ENCODE results near the gene RBM38. TPM values are rescaled to one million over a fixed set of nuclear protein-coding genes. Genes with fewer than 3 reads are reported as not detected.

Gene RBM38
- total RNA-seq, 2 experiments from 2014 or later, result 60.3 to 63.1 TPM

DNA sequence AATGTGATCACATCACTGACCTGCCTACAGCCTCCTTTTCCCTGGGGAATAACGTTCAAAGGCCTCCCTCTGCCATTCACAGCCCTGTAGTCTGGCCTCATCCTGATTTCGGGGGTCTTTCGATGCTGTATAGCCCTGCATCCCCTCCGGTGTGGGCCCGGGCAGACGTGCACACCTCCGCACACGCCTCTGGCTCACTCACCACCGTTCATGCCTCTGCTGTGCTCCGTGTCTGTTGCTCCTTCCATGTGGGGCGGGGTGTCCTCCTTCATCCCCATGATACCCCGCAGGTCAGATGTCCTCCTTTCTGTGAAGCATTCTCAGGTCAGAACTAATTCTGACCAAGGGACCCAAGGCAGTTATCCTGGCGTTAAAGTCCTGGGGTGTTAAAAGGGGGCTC, 13.8 kb upstream of the RBM38 start:
- Mint-ChIP-seq H3K36me3 (ENCODE audit: low read depth) (peaks cover 29% of the 10 kb centered on the region), H3K27me3 (ENCODE audit: low read depth) (no peaks in the 10 kb centered on the region), H3K9me3 (no peaks in the 10 kb centered on the region), H3K4me3 (no peak overlapping the region), H3K27ac (no peak overlapping the region), H3K4me1 (ENCODE audit: low read depth) (peaks cover 31% of the 10 kb centered on the region)
- intact Hi-C loops (cut with micrococcal nuclease), result no loop called here
- CTCF ChIA-PET, result interaction anchor here (1.4 kb wide), 1 partner anchor 119 kb away, joined by 3 read pairs; no protein-coding TSS in a partner anchor
- no peak for DNase-seq

DNA sequence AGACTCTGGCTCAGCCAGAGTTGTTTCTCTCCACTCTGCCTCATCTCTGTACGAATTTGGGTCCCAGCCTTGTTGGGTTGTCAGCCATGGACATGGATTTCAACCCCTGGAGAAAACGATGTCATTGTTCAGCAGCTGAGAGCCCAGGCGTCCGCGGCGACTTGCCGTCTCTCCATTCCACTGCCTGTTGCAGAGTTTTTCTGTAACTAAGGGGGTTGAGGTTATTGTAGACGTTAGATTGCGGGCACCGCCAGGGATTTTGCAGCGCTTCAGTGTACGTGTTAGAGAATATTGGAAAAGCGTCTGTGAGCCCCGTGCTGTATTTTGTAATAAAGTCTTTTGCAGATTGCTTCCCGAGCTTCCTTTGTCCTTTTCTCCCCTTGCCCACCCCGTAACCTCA, 13.1 kb upstream of the RBM38 start:
- Mint-ChIP-seq H3K4me1 (ENCODE audit: low read depth) (peaks cover 35% of the 10 kb centered on the region), H3K9me3 (no peaks in the 10 kb centered on the region), H3K36me3 (ENCODE audit: low read depth) (peaks cover 29% of the 10 kb centered on the region), H3K27me3 (ENCODE audit: low read depth) (no peaks in the 10 kb centered on the region), H3K4me3 (no peak overlapping the region), H3K27ac (no peak overlapping the region)
- CTCF ChIA-PET, result interaction anchor here (0.6 to 0.7 kb wide), 2 partner anchors 57 to 117 kb away, joined by 3 read pairs; no protein-coding TSS in a partner anchor
- intact Hi-C loops (cut with micrococcal nuclease), result no loop called here
- no peak for DNase-seq

DNA sequence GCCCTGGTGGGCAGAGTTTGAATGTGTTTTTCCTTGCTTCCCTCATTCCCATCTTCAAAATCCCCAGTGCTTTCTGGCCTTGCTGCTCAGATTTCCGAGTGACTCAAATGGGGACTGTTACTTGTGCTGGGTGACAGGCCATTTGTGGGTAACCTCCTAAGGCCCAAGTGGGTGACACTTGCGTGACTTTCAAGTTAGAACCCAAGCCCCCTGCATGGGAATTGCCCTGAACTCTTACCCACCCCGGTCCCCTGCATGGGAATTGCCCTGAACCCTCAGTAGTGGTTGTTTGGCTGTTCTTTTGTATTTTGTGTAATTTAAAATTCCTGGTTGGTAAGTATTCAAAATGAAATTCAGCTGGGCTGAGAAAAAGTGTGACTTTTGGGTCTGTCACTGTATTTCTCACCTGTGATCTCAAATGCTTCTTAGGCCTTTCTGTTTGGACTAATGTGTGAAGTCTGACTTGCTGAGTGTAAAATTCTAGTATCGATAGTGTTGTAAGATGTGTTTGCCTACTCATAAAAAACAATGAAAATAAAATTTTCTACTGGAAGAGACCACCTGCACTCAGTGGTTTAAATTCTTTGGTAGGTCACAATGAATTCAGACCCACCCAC, 12.4 kb upstream of the RBM38 start:
- H3K36me3 Mint-ChIP-seq (ENCODE audit: low read depth), result peaks cover 23% of the 10 kb centered on the region
- peaks cover 28% of the 10 kb centered on the region for H3K4me1 Mint-ChIP-seq (ENCODE audit: low read depth)
- CTCF ChIA-PET, result interaction anchor here (0.9 to 3.7 kb wide), 4 partner anchors 11 to 120 kb away, joined by 3 to 33 read pairs (median 22); partner anchors contain the start of gene RBM38
- no peak for DNase-seq
- no peak overlapping the region for H3K4me3 Mint-ChIP-seq
- no peaks in the 10 kb centered on the region for H3K9me3 Mint-ChIP-seq
- intact Hi-C loops (cut with micrococcal nuclease), result no loop called here
- peak overlapping the region; percentile 19 for H3K27ac Mint-ChIP-seq
- H3K27me3 Mint-ChIP-seq (ENCODE audit: low read depth), result no peaks in the 10 kb centered on the region

DNA sequence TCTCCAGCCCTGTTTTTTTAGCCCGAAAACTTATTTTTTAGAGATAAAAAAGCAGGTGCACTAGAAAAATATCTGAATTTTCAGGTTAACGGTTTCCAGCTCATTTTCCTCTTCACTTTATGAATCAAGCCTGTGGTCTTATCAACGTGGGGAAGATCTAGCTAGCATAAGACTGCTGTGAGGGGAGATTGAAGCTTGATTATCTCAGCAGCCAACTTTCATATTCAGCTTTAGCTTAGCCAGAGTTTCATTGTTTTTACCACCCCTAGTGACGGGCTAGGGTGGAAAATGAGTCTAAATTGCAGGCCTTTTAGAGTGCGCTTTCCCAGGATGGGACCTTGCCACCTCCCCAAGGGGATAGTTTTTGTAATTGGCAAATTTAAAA, 11.9 kb upstream of the RBM38 start:
- Mint-ChIP-seq H3K36me3 (ENCODE audit: low read depth) (peaks cover 20% of the 10 kb centered on the region), H3K4me1 (ENCODE audit: low read depth) (peaks cover 23% of the 10 kb centered on the region), H3K9me3 (no peaks in the 10 kb centered on the region), H3K27ac (peak overlapping the region; percentile 19), H3K27me3 (ENCODE audit: low read depth) (no peaks in the 10 kb centered on the region), H3K4me3 (no peak overlapping the region)
- CTCF ChIA-PET, result interaction anchor here (0.9 to 3.7 kb wide), 6 partner anchors 10 to 123 kb away, joined by 3 to 33 read pairs (median 12); partner anchors contain the start of gene RBM38
- no peak for DNase-seq
- intact Hi-C loops (cut with micrococcal nuclease), result no loop called here

DNA sequence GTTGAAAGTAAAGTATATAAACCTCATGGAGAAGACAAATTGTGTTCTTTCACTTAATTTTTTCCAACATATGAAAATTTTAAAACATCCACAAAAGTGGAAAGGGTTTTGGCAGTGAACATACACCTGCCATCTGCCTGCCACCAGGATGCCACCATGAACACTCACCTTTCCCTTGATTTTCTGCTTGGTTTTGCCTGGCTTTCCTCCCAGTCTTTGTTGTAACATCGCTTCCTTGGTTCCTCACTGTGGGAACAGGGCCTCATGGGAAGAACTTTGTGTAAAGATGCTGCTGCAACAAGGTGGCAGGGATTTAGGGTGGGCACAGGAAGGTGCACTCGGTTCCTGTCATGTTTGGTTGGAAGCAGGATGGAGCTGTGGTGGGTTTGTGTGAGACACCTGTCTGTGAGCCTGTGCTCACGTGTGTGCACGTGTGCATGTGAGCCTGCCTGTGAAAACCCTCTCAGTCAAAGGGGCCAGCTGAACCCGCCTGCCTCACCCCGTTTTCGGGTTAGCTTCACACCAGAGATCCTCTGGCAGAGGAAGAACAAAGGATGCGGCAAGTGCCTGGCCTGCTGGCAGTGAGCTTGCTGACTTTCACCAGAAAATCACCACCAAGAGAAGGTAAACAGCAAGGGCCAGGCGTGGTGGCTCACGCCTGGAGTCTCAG, 11.0 kb upstream of the RBM38 start:
- Mint-ChIP-seq H3K27me3 (ENCODE audit: low read depth) (no peaks in the 10 kb centered on the region), H3K4me3 (no peak overlapping the region), H3K27ac (no peak overlapping the region), H3K4me1 (ENCODE audit: low read depth) (peaks cover 17% of the 10 kb centered on the region), H3K9me3 (no peaks in the 10 kb centered on the region), H3K36me3 (ENCODE audit: low read depth) (peaks cover 15% of the 10 kb centered on the region)
- intact Hi-C loops (cut with micrococcal nuclease), result loop anchor here (2.0 kb wide), 1 partner anchor 215 kb away; no protein-coding TSS in a partner anchor
- CTCF ChIA-PET, result interaction anchor here (0.8 to 3.7 kb wide), 8 partner anchors 9 to 122 kb away, joined by 3 to 33 read pairs (median 6); partner anchors contain the start of gene RBM38
- DNase-seq, result no peak

DNA sequence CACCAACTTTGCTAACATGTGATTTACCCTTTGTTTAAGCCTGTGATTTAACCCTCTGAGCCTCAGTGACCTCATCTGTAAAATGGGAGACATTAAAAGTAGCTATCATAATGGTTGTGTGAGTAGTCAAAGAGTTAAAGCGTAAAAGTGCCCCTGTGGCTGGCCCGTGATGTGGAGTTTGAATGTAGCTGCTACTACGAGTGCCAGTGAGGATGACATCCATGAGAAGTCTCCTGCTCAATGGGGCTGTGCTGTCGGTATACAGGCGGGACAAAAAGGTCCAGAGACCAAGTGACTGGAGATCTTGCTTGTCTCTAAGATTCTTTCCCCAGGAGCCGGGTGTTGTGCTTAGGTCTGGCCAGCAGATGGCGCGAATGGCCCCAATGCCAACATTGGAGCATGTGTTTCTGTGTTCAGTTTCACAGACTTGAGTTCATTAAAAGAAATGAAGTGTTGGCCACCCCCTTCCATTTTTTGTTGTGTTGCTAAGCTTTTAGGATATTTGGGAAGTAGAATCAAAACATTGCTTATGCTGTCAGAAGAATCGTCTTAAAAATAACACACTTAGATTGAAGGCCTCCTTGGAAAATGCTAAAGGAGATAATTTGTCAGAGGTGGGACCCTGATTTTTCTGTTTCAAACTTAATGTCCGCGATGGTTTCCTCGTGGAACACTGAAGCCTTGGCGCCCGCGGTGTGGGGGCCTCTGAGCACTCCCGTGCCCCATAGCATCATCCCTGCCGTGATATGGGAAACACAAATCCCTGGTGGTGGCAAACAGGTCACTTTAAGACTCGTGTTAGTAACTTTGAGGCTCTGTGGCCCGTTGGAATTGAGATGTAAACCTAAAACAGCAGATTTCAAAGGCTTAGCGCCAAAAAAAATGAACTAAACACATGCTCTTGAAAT, 9.3 kb upstream of the RBM38 start:
- peaks cover 17% of the 10 kb centered on the region for H3K4me1 Mint-ChIP-seq (ENCODE audit: low read depth)
- peak overlapping the region; percentile 53 for H3K27ac Mint-ChIP-seq
- CTCF ChIA-PET, result interaction anchor here (0.6 to 3.7 kb wide), 18 partner anchors 8 to 191 kb away, joined by 3 to 33 read pairs (median 4); partner anchors contain the start of gene RBM38
- peak; percentile 94 for DNase-seq
- H3K27me3 Mint-ChIP-seq (ENCODE audit: low read depth), result no peaks in the 10 kb centered on the region
- no peaks in the 10 kb centered on the region for H3K9me3 Mint-ChIP-seq
- peaks cover 8% of the 10 kb centered on the region for H3K36me3 Mint-ChIP-seq (ENCODE audit: low read depth)
- no peak overlapping the region for H3K4me3 Mint-ChIP-seq
- intact Hi-C loops (cut with micrococcal nuclease), result loop anchor here (1.0 to 2.0 kb wide), 3 partner anchors 53 to 213 kb away; no protein-coding TSS in a partner anchor

DNA sequence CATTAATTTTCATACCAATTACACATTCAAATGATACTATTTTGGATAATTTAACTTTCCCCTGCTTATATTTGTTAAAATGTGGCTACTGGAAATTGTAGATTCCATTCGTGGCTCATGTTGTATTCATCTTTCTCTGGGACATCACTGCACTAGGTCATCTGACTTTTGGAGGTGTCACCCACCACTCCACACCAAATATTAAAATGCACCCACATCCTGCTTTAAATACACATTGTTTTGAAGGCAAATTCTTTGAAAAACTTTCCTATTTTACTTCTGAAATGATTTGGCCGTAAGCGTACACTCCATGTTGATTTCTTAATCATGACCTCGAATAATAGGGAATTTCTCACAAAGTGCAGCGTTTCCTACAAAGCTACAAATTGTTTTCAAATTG, 8.7 kb upstream of the RBM38 start:
- Mint-ChIP-seq H3K36me3 (ENCODE audit: low read depth) (peaks cover 1% of the 10 kb centered on the region), H3K27me3 (ENCODE audit: low read depth) (no peaks in the 10 kb centered on the region)
- intact Hi-C loops (cut with micrococcal nuclease), result loop anchor here (1.0 kb wide), 1 partner anchor 53 kb away; no protein-coding TSS in a partner anchor

DNA sequence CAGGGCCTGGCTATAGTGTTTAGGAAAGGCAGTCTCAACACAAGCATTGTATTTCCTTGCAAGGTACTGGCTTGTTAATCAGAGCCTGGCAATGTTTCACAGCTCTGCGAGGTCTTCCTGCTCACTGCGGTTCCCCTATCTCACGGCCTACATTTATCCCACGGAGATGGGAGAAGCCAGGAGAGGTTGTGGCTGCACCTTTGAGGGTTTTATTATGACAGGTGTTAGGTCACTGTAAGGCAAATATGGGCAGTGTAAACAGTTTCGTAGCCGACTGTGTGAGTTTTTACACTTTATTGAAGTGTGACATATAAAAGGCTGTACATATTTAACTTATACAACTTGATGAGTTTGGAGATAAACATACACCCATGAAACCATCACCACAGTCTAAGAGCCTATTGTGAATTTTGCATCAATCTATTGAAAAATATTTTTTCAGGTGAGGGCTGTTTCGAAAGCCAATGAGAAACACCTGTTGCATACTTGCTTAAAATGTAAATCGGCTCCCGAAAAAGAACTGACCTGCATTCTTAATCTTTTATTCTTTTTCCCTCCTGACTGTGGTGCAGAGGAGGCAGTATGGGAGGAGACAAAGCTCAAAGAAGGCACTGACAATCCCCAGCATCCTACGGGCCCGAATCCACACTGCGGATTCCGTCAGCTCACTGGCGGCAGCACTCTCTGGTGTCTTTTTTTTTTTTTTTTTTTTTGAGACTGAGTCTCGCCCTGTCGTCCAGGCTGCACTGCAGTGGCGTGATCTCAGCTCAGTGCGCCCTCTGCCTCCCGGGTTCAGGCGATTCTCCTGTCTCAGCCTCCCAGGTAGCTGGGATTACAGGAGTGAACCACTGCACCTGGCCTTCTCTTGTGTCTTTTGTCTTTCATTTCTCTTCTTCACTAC, 7.5 kb upstream of the RBM38 start:
- DNase-seq, result no peak
- intact Hi-C loops (cut with micrococcal nuclease), result no loop called here
- CTCF ChIA-PET, result interaction anchor here (1.0 to 2.6 kb wide), 4 partner anchors 14 to 291 kb away, joined by 3 to 13 read pairs (median 6); no protein-coding TSS in a partner anchor
- Mint-ChIP-seq H3K27me3 (ENCODE audit: low read depth) (no peaks in the 10 kb centered on the region), H3K4me1 (ENCODE audit: low read depth) (peaks cover 16% of the 10 kb centered on the region), H3K9me3 (no peaks in the 10 kb centered on the region), H3K4me3 (no peak overlapping the region), H3K36me3 (ENCODE audit: low read depth) (peaks cover 1% of the 10 kb centered on the region), H3K27ac (no peak overlapping the region)

More for the DNA sequence above, 8.7 kb upstream of the RBM38 start:
- Mint-ChIP-seq H3K4me1 (ENCODE audit: low read depth) (peaks cover 17% of the 10 kb centered on the region), H3K9me3 (no peaks in the 10 kb centered on the region), H3K27ac (no peak overlapping the region), H3K4me3 (no peak overlapping the region)
- no peak for DNase-seq
- CTCF ChIA-PET, result interaction anchor here (0.7 to 3.7 kb wide), 14 partner anchors 8 to 116 kb away, joined by 3 to 33 read pairs (median 4); no protein-coding TSS in a partner anchor

DNA sequence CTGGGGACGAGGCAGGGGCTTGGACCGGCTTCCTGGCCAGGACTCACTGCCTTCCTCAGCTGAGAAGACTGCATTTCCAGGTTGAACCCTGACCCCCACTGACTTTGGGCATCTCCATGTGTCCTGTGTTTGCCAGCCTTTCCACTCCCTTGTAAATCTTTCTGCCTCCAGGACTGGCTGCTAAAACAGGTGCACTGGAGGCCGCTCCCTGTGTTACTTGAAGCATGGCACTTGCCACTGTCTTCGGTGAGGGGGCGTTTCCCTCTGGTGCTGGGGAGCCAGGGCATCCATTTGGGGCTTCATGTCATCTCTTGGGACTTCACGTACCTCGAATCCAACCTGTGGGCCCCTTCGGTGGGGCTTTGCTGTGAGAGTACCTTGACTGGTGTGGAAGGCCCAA, 6.7 kb upstream of the RBM38 start:
- intact Hi-C loops (cut with micrococcal nuclease), result no loop called here
- Mint-ChIP-seq H3K36me3 (ENCODE audit: low read depth) (peaks cover 1% of the 10 kb centered on the region), H3K4me1 (ENCODE audit: low read depth) (peaks cover 16% of the 10 kb centered on the region), H3K4me3 (no peak overlapping the region), H3K9me3 (no peaks in the 10 kb centered on the region), H3K27ac (no peak overlapping the region), H3K27me3 (ENCODE audit: low read depth) (no peaks in the 10 kb centered on the region)
- DNase-seq, result no peak
- CTCF ChIA-PET, result interaction anchor here (1.5 to 1.7 kb wide), 2 partner anchors 112 to 114 kb away, joined by 4 to 8 read pairs; no protein-coding TSS in a partner anchor

DNA sequence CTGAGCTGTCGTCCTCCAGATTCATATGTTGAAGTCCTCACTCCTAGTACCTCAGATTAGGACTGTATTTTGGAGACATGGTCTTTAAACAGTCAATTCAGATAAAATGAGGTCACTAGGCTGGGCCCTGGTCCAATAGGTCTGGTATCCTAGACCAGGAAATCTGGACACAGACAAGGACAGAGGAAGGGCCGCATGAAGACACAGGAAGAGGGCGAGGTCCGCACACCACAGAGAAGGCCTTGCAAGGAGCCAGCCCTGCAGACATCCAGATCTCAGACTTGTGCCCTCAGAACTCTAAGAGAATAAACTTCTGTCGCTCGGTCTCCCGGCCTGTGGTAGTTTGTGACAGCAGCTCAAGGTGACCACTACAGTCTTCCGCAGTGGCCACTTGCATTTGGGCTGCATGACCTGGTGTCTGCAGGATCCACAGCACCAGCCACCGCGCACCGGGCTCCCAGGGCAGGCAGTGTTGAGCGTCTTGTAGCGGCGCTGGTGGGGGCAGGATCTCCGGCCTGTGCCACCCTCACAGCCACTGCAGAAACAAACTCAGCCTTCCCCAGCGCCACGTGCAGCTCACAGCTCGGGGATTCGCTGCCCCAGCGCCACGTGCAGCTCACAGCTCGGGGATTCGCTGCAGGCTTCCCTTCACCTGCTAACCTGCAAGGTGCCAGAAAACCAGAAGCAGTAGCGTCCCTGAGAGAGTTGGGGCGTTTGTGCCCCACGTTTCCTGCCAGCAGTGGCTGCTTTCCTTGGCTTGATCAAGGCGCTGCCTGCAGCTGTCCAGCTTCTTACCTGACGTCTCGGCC, 6.0 kb upstream of the RBM38 start:
- H3K4me3 Mint-ChIP-seq, result no peak overlapping the region
- H3K36me3 Mint-ChIP-seq (ENCODE audit: low read depth), result peaks cover 1% of the 10 kb centered on the region
- CTCF ChIA-PET, result interaction anchor here (1.5 kb wide), 1 partner anchor 113 kb away, joined by 4 read pairs; no protein-coding TSS in a partner anchor
- H3K27ac Mint-ChIP-seq, result no peak overlapping the region
- DNase-seq, result no peak
- H3K27me3 Mint-ChIP-seq (ENCODE audit: low read depth), result no peaks in the 10 kb centered on the region
- H3K4me1 Mint-ChIP-seq (ENCODE audit: low read depth), result peaks cover 21% of the 10 kb centered on the region
- intact Hi-C loops (cut with micrococcal nuclease), result no loop called here
- H3K9me3 Mint-ChIP-seq, result no peaks in the 10 kb centered on the region

Measured in activated naive CD4-positive, alpha-beta T cell treated with anti-CD3 and anti-CD28 coated beads for 36 hours (primary cell).